ENCODE data around the gene RREB1.

- TF ChIP-seq CTCF (IDR thresholded peaks at IDR 0.05) = no peak
- no peak for TF ChIP-seq RAD21 (conservative IDR thresholded peaks at IDR 0.05 in 1 of 2, IDR thresholded peaks at IDR 0.05 in 1 of 2)
- TF ChIP-seq CHD4 (IDR thresholded peaks at IDR 0.05; ENCODE audit: borderline replicate concordance) = no peak
- no peak for TF ChIP-seq TP53 (CRISPR knock-in tag; IDR thresholded peaks at IDR 0.05)
- no peak for TF ChIP-seq EP300 (IDR thresholded peaks at IDR 0.05)
- TF ChIP-seq ZSCAN20 (CRISPR knock-in tag; IDR thresholded peaks at IDR 0.05) = no peak
- no peak for TF ChIP-seq CHD2 (IDR thresholded peaks at IDR 0.05; ENCODE audit: low read length, partially characterized antibody)
- TF ChIP-seq ESRRA (IDR thresholded peaks at IDR 0.05; ENCODE audit: borderline replicate concordance, low read length) = no peak
Observed at GRCh38 chr6:7195339-7196018, 87.7 kb downstream of the RREB1 start.
